ENCODE data around the gene STAC3.

Gene STAC3

DNA sequence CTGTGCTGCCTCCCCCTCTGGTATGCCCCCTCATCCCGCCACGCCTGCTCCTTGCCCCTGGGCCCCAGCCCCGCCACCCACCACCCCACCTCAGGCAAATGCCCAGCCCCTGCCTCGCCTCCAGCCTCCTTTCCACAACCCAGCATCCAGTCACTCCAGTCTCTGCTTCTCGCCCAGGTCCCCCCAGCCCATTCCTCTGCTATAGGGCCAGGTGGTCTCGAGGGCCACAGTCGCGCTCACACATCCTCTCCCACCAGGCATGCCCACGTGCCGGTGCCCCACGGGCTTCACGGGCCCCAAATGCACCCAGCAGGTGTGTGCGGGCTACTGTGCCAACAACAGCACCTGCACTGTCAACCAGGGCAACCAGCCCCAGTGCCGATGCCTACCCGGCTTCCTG is 40.5 kb downstream of the STAC3 start:
- no peak for DNase-seq

DNA sequence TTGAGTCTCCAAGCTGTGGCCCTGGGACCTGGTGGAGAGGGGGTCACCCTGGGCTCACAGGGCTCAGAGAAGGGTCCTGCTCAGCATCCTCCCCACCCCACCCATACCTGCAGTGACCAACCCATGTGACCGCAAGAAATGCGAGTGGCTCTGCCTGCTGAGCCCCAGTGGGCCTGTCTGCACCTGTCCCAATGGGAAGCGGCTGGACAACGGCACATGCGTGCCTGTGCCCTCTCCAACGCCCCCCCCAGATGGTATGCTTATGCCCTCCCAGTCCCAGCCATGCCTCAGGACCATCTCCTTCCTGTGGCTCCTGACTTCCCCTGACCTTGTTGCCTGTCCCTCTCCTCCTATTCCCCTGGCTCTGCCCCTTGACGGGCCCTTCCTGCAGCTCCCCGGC is 41.1 kb downstream of the STAC3 start:
- no peak for DNase-seq

DNA sequence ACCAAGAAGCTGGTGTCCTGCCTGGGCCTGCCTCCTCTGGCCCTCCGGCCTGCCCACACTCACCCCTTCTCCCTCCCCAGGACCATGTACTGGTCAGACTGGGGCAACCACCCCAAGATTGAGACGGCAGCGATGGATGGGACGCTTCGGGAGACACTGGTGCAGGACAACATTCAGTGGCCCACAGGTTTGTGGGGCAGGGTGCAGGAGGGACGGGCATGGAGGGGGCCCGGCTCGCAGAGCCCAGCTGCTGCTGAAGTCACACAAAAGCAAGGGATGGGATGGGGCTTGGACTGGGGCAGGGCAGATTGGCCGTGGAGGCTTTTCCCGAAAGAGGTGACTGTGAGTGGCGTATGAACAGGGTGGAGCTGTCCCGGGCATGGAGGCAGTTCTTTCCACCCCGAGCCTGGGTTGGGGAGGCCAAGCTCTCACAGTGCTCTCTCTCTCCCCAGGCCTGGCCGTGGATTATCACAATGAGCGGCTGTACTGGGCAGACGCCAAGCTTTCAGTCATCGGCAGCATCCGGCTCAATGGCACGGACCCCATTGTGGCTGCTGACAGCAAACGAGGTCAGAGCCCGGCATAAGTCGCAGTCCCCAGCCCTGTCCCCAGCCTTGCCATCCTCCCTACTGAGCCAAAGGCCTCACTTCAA is 42.2 kb downstream of the STAC3 start:
- no peak for DNase-seq

DNA sequence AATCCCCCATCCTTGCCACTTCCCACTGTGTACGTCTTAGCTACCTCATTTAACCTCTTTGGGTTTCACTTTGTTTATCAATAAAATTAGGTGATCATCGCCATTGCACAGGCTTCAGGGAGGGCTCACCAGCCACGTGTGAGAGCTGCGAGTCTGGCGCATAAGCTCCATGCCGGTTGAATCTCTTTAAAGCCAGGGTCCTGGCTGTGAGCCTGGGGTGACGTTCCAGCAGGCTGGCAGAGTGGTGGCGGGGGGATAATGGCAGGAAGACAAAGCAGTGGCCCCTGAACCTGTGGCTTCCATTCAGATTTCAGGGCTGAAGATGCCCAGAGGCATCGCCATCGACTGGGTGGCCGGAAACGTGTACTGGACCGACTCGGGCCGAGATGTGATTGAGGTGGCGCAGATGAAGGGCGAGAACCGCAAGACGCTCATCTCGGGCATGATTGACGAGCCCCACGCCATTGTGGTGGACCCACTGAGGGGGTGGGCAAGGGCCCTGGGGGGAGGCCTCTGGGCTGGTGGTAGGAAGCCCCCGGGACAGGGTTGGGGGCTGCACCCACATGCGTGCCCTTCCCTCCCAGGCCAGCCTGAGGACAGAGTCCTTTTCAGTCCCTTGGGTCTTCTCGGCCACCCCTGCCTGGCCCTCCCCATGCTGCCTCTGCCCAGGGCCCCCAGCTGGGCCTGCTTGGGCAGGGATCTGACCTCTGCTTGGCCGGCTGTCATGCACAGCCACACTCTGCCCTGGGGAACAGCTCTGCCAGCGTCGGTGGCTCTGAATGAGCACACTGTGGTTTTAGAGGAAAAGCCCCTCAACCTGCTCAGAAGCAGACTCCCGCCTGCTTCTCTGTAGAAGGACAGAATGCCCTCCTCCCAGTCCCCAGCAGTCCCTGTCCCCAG is 43.0 kb downstream of the STAC3 start:
- DNase-seq: no peak

DNA sequence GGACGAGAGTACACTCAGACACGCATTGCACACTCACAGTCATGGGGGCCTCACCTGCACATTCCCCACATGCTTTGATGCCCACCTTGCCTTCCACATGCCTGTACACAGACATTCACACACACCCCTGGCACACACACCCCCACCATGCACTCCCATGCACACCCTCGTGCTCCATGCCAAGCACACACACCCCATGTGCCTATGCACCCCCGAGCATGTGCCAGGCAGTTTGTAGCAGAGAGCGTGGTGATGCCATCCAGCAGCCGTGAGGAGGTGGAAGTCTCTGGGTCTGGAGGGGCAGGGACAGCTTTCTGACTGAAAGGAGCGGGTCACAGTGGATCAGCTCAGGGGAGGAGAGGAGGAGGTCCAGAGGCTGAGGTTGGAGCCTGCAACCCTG is 45.1 kb downstream of the STAC3 start:
- no peak for DNase-seq

DNA sequence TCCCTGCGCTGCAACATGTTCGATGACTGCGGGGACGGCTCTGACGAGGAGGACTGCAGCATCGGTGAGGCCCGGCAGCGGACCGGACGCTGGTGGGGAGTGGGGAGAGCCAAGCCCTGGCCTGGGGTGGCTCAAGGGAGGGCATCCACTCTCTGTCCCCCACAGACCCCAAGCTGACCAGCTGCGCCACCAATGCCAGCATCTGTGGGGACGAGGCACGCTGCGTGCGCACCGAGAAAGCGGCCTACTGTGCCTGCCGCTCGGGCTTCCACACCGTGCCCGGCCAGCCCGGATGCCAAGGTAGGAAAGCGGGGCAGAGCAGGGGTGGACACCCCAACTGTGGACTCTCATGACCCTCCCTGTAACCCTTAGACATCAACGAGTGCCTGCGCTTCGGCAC is 45.8 kb downstream of the STAC3 start:
- no peak for DNase-seq

DNA sequence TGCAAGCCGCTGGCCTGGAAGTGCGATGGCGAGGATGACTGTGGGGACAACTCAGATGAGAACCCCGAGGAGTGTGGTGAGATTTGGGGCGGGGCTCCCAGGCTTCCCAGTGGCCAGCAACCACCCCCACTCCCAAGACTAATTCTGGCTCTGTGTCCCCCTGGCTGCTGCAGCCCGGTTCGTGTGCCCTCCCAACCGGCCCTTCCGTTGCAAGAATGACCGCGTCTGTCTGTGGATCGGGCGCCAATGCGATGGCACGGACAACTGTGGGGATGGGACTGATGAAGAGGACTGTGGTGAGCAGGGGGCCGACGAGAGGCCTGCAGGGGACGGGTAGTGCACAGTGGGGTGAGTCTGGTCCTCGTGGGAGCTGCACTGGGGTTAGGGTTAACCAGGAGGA is 46.5 kb downstream of the STAC3 start:
- no peak for DNase-seq

DNA sequence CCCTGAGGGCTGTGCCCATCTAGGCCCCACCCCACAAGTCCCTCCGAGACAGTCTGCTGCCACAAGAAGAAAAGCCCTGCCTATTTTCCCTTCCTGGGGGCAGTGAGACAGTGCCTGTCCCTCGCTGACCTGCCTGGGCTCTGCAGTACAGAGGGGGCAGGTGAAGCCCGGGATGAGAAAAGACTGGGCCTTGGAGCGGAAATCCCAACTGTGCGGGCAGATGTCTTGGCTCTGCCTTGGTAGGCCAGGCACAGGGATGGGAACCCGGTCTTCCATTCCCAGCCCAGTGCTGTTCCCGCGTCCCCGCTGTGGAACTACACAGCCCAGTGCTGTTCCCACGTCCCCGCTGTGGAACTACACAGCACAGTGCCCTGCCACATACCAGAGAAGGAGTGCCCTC is 47.2 kb downstream of the STAC3 start:
- no peak for DNase-seq

DNA sequence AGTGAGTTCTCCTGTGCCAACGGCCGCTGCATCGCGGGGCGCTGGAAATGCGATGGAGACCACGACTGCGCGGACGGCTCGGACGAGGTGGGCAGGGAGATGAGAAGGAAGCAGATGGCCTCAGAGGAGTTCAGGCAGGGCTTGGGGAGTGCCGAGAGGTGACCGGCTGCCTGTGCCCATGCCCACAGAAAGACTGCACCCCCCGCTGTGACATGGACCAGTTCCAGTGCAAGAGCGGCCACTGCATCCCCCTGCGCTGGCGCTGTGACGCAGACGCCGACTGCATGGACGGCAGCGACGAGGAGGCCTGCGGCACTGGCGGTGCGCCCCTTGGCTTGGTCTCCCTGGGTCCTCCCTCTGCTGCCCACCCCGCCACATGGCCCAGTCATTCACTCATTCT is 47.8 kb downstream of the STAC3 start:
- DNase-seq: no peak

DNA sequence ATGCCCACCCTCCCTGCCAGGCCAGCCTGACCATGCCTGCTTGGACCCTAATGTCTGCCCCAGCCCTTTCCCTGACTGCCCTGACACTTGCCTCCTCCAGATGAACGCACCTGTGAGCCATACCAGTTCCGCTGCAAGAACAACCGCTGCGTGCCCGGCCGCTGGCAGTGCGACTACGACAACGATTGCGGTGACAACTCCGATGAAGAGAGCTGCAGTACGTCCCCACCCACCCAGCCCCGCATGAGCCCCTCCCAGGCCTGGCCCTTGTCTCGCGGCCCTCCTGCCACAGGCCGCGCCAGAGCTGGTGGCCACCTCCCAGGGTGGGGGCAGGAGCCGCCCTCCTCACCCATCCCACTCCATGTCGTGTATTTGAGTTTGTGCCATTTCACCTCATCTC is 48.7 kb downstream of the STAC3 start:
- no peak for DNase-seq

DNA sequence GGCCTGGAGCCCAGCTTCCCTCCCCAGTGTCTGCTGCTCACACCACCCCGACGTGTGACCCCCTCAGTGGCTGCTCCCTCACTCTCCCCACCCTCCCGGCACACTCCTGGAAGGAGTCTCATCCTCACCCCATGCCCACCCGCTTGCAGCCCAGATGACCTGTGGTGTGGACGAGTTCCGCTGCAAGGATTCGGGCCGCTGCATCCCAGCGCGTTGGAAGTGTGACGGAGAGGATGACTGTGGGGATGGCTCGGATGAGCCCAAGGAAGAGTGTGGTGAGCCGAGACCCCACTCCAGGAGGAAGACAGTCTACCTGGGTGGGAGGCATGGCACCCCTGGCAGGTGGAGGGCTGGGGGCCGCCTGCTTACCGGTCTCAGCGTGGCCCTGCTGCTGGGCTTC is 49.4 kb downstream of the STAC3 start:
- no peak for DNase-seq

DNA sequence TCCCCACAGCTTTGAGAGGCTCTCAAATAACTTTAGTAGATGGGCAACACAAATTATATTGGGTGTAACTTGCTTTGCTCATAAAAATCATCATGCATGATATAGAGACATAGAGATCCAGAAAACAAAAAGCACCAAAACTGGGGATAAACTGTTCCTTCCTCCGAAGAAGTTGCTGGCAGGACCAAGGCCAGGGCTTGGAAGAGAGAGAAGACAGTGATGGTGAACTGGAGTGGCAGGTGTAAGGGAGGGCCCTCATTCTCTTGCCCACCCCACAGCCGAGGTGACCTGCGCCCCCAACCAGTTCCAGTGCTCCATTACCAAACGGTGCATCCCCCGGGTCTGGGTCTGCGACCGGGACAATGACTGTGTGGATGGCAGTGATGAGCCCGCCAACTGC is 49.8 kb downstream of the STAC3 start:
- DNase-seq: no peak

DNA sequence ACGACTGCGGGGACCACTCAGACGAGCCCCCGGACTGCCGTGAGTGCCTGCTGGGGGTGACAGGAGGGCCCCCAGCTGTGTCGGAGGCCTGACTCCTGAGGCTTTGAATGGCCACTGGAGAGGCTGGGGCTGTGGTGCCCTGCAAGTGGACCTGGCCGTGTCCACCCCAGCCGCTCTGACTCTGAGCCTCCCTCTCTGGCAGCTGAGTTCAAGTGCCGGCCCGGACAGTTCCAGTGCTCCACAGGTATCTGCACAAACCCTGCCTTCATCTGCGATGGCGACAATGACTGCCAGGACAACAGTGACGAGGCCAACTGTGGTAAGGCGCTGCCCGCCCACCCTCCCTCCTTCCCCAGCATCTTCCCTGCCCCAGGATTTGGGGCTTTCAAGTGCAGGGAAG is 50.5 kb downstream of the STAC3 start:
- no peak for DNase-seq

DNA sequence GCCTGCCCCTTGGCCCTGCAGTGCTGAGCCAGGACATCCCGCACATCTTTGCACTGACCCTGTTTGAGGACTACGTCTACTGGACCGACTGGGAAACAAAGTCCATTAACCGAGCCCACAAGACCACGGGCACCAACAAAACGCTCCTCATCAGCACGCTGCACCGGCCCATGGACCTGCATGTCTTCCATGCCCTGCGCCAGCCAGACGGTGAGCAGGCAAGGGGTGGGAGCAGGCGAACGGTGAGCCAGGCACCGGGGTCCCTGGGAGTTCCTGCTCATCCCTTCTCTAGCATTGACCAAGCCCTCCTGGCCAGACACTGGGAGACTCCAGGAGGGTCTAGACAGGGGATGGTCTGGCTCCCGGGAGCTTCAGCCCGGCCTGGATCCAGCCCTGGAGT is 51.8 kb downstream of the STAC3 start:
- no peak for DNase-seq

DNA sequence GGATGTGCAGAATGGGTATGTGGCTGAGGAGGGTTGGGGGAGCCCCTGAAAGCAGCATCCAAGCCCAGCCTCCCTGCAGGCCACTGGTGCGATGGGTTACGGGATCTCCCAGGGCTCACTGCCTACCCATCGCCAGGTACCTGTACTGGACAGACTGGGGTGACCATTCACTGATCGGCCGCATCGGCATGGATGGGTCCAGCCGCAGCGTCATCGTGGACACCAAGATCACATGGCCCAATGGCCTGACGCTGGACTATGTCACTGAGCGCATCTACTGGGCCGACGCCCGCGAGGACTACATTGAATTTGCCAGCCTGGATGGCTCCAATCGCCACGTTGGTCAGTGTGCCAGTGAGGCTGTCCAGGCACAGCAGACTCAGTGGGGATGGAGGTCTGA is 52.7 kb downstream of the STAC3 start:
- DNase-seq: no peak

DNA sequence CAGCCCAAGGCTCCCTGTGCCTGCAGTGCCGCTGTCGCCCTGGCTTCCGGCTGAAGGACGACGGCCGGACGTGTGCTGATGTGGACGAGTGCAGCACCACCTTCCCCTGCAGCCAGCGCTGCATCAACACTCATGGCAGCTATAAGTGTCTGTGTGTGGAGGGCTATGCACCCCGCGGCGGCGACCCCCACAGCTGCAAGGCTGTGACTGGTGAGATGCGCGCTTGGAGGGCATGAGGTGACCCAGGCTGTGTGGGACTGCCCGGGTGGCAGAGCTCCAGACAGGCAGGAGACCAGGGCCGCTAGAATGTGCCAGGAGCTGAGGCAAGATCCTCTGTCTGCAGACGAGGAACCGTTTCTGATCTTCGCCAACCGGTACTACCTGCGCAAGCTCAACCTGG is 54.0 kb downstream of the STAC3 start:
- DNase-seq: no peak

DNA sequence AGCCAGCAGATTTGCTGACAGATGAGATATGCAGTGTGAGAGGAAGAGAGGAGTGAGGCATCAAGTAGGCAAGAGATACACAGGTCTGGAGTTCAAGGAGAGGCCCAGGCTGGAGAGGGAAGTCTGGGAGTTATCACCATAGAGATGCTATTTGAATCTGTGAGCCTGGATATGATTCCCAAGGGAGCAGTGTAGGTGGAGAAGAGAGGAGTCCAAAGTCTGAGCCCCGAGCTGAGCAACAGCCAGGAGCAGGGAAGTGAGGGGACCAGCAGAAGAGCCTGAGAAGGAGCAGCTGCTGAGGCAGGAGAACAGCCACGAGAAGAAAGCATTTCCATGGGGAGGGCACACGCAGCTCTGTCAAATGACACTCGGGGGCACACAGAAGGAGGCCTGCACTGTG is 54.5 kb downstream of the STAC3 start:
- DNase-seq: no peak

DNA sequence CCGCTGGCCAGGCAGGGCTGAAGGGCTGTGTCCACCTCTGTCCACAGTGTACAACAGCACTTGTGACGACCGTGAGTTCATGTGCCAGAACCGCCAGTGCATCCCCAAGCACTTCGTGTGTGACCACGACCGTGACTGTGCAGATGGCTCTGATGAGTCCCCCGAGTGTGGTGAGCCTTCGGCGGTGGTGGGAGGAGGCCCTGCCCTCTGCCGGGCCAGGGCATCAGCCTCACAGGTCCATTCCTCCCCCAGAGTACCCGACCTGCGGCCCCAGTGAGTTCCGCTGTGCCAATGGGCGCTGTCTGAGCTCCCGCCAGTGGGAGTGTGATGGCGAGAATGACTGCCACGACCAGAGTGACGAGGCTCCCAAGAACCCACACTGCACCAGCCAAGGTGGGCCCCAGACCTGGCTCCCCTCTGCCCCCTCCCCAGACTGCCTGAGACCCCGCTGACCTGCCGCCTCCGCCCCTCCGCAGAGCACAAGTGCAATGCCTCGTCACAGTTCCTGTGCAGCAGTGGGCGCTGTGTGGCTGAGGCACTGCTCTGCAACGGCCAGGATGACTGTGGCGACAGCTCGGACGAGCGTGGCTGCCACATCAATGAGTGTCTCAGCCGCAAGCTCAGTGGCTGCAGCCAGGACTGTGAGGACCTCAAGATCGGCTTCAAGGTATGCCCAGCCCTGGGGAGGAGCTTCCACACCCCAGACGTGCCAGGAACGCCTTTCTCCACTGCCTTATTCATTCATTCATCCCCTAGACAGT is 55.2 kb downstream of the STAC3 start:
- DNase-seq: no peak

DNA sequence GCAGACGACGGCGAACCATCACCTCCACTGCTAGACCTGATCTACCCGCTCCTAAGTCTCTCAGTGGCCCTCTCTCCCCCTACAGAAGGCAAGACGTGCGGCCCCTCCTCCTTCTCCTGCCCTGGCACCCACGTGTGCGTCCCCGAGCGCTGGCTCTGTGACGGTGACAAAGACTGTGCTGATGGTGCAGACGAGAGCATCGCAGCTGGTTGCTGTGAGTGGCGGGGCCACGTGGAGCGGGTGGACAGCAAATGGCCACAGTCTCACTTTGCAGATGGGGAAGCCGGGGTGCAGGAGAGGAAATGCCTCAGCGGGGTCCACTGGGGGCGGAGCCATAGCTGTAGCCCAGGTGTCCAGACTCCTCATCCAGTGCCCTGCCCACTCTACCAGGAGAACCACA is 55.8 kb downstream of the STAC3 start:
- no peak for DNase-seq

DNA sequence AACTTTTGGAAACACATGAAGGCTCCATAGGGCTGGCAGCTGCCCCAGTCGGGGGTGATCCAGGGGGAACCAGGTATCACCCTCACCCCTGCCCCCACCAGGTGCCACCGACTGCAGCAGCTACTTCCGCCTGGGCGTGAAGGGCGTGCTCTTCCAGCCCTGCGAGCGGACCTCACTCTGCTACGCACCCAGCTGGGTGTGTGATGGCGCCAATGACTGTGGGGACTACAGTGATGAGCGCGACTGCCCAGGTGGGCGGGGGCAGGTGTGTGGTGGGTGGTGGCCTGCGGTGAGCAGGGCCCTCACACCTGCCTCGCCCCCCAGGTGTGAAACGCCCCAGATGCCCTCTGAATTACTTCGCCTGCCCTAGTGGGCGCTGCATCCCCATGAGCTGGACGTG is 56.7 kb downstream of the STAC3 start:
- DNase-seq: no peak

DNA sequence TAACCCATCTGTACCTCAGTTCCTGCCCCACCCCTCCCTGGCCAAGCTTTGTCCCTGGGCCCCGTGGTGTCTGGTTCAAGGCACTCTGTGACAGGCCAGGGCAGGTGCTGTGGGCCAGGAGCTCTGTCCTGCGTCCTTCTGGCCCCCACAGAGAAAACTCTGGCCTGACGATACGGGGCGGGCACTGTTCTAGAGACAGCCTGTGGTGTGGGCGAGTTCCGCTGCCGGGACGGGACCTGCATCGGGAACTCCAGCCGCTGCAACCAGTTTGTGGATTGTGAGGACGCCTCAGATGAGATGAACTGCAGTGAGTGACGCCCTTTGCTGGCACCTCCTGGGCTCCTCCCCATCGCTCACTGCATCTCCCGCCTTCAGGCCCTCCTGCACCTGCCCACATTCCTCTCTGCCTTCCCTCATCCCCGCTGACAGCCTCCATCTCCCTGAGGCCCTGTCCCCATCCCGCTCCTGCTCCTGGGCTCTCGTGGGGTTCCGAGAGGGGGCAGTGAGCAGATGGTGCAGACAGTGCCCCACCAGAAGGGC is 57.2 kb downstream of the STAC3 start:
- no peak for DNase-seq

Measured in CD4-positive, alpha-beta T cell treated with Interleukin-12 subunit alpha and Interleukin-12 subunit beta, for 1 hour (primary cell).